Thoracic aorta (tissue), 2 donors: Measurements from ENCODE around the gene SAMD8. TPM values are rescaled to one million over a fixed set of nuclear protein-coding genes. Genes with fewer than 3 reads are reported as not detected.
A peak's percentile ranks its signal among the peaks of the same experiment; 100 is the strongest.
"Not testable (repeated sequence)": the region's sequence is repeated elsewhere in the genome, so short reads cannot be mapped to it uniquely, and the experiment has no call there.

Experiments used
- ATAC-seq: fragments of 150-250 bp; one replicate; pipeline ENCODE4 v1.8.0; 2017; ENCODE audit warnings: low read depth; ENCODE audit not compliant: insufficient number of reproducible peaks, low FRiP score
- DNase-seq: peaks from one replicate; pipeline ENCODE4 v3.0.0-alpha.2; 2020; ENCODE audit warnings: low spot score
- H3K27ac ChIP-seq, 2 donors: fragments of 200-600 bp; sonication (generic); 1 replicate in 1 of 2; 2 replicates in 1 of 2; pipeline ENCODE4 v1.5.1; 2016; ENCODE audit warnings: mild to moderate bottlenecking in 2 of 2, moderate library complexity in 2 of 2
- H3K27me3 ChIP-seq: fragments of 200-600 bp; sonication (generic); replicated peaks from 2 replicates; pipeline ENCODE4 v1.6.0; 2016; ENCODE audit warnings: mild to moderate bottlenecking; ENCODE audit not compliant: insufficient read depth
- H3K36me3 ChIP-seq: fragments of 200-600 bp; sonication (generic); one replicate; pipeline ENCODE4 v1.5.1; 2016
- H3K4me1 ChIP-seq, 2 donors: fragments of 200-600 bp; sonication (generic); 1 replicate in 1 of 2; 2 replicates in 1 of 2; pipeline versions ENCODE4 v1.5.1 to v1.6.0; 2016; ENCODE audit warnings: low read depth in 2 of 2, mild to moderate bottlenecking in 1 of 2; ENCODE audit not compliant: control insufficient read depth in 1 of 2
- H3K4me3 ChIP-seq: fragments of 200-600 bp; sonication (generic); 2 replicates; pipeline ENCODE4 v1.5.1; 2016; ENCODE audit warnings: mild to moderate bottlenecking
- H3K9me3 ChIP-seq: fragments of 200-600 bp; sonication (generic); 2 replicates; pipeline ENCODE4 v1.5.1; 2016
- total RNA-seq, 2 donors: library from RNA; depleted of rRNA; stranded (reverse); fragments of >200 nt; gene quantifications; one replicate each; pipeline versions ENCODE4 v1.1.0 to v1.2.3, GENCODE V29; 2016
- TF ChIP-seq, protein P1 (sequence below): fragments of 200-600 bp; sonication (generic); IDR thresholded peaks from one replicate; pipeline ENCODE4 v1.5.1; 2019; ENCODE audit warnings: antibody characterized with exemption

The SAMD8 gene
- total RNA-seq, 2 donors from 2014 or later: 22.7 to 51.5 TPM

DNA sequence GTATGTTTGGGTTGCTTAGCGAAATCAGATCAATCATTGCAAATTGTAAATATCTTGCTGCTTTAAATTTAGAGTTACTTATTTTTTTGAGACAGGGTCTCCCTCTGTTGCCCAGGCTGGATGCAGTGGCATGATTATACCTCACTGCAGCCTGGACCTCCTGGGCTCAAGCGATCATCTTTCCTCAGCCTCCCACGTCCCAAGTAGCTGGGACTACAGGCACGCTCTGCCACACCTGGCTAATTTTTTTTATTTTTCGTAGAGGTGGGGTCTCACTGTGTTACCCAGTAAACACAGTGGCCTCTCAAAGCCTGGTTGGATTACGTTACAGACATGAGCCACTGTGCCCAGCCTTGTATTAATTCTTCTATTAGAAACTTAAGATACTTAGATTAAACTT is 100.9 kb downstream of the SAMD8 start:
- peak overlapping the region in 1 of 2 donors; percentile 15 for H3K27ac ChIP-seq
- H3K9me3 ChIP-seq: no peaks in the 10 kb centered on the region
- H3K36me3 ChIP-seq: peaks cover 24% of the 10 kb centered on the region
- DNase-seq (no peak), ATAC-seq (no peak)
- TF ChIP-seq, protein P1, sequence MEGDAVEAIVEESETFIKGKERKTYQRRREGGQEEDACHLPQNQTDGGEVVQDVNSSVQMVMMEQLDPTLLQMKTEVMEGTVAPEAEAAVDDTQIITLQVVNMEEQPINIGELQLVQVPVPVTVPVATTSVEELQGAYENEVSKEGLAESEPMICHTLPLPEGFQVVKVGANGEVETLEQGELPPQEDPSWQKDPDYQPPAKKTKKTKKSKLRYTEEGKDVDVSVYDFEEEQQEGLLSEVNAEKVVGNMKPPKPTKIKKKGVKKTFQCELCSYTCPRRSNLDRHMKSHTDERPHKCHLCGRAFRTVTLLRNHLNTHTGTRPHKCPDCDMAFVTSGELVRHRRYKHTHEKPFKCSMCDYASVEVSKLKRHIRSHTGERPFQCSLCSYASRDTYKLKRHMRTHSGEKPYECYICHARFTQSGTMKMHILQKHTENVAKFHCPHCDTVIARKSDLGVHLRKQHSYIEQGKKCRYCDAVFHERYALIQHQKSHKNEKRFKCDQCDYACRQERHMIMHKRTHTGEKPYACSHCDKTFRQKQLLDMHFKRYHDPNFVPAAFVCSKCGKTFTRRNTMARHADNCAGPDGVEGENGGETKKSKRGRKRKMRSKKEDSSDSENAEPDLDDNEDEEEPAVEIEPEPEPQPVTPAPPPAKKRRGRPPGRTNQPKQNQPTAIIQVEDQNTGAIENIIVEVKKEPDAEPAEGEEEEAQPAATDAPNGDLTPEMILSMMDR: no peak
- H3K27me3 ChIP-seq: no peaks in the 10 kb centered on the region
- peaks cover 14 to 47% of the 10 kb centered on the region in 2 donors for H3K4me1 ChIP-seq
- H3K4me3 ChIP-seq: no peak overlapping the region

DNA sequence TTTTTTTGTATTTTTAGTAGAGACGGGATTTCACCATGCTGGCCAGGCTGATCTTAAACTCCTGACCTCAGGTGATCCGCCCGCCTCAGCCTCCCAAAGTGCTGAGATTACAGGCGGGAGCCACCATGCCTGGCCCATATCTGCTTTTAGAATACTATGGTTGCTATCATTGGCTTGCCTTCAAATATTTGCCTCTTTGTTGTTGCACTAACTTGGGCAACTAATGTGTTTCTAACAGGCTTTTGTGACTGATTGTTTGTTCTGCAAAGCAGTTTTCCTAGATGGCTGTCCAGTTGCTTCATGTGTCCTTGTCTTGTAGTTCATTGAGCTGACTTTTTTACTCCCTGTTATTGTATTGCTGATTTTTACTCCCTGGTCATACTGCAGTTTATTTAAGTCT is 108.8 kb downstream of the SAMD8 start:
- TF ChIP-seq, protein P1: no peak
- ATAC-seq (no peak), DNase-seq (no peak)
- H3K4me1 ChIP-seq: peaks cover 16 to 41% of the 10 kb centered on the region in 2 donors
- no peaks in the 10 kb centered on the region for H3K27me3 ChIP-seq
- no peaks in the 10 kb centered on the region for H3K9me3 ChIP-seq
- peak overlapping the region in 1 of 2 donors; percentile 37 for H3K27ac ChIP-seq
- peaks cover 71% of the 10 kb centered on the region for H3K36me3 ChIP-seq
- H3K4me3 ChIP-seq: no peak overlapping the region

DNA sequence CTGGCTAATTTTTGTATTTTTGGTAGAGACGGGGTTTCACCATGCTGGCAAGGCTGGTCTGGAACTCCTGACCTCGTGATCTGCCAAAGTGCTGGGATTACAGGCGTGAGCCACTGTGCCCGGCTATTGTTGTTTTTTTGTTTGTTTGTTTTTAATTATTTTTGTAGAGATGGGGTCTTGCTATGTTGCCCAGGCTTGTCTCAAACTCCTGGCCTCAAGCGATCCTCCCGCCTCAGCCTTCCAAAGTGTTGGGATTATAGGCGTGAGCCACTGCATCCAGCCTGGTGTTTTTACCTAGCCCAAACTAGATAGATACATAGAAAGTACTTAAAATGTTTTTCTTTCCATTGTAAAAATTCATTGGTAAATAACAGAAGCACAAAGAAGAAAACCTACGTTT is 110.0 kb downstream of the SAMD8 start:
- not testable (repeated sequence) for ATAC-seq, DNase-seq, H3K27me3 ChIP-seq, H3K4me3 ChIP-seq, H3K27ac ChIP-seq, H3K9me3 ChIP-seq
- Histone ChIP-seq H3K36me3 (peaks cover 61% of the 10 kb centered on the region), H3K4me1 (peaks cover 18 to 41% of the 10 kb centered on the region in 2 donors)

DNA sequence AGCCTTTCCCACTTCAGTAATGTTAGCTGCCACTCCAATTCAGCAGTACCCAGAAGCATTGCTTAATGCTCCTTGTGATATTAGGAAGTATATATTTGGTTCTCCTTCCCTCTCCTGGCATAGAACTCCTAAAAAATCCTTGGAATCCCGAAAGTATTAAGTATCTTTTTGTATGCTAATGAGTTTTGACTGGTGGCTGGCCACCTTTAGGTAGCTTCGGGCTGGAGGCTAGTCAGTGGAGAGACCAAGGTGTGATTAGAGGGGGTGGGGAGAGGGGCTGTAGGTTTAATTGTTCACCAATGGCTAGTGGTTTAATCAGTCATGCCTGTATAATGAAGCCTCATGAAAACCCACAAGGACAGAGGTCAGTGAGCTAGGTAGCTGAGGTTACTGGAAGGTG is 112.1 kb downstream of the SAMD8 start:
- Histone ChIP-seq H3K4me3 (no peak overlapping the region), H3K36me3 (peaks cover 42% of the 10 kb centered on the region), H3K4me1 (peaks cover 25 to 51% of the 10 kb centered on the region in 2 donors), H3K9me3 (no peaks in the 10 kb centered on the region), H3K27me3 (no peaks in the 10 kb centered on the region), H3K27ac (peak overlapping the region; percentile 80 to 90)
- TF ChIP-seq, protein P1: no peak
- DNase-seq (no peak), ATAC-seq (no peak)

DNA sequence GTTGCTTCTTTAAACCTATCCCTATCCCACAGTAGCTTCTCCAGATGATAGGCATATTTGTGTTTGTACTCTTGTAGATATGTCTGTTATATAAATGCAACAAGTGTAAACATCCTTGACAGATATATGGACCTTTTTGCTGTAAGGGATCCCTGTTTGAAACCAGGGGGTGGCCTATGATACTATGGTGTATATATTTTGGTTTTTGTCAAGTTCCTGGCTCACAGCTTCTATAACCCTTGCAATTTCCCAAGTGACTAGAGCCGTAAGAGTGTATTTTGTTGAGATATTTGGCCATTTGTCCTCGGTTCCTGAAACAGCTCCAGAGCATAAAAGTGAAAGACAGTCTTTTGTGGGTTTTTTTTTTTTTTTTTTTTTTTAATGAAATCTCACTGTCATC is 114.6 kb downstream of the SAMD8 start:
- Histone ChIP-seq H3K9me3 (no peaks in the 10 kb centered on the region), H3K36me3 (peaks cover 25% of the 10 kb centered on the region), H3K27me3 (no peaks in the 10 kb centered on the region), H3K27ac (peak overlapping the region; percentile 80 to 90), H3K4me1 (peaks cover 32 to 66% of the 10 kb centered on the region in 2 donors), H3K4me3 (peak overlapping the region; percentile 46)
- ATAC-seq: no peak
- TF ChIP-seq, protein P1: no peak
- no peak for DNase-seq

DNA sequence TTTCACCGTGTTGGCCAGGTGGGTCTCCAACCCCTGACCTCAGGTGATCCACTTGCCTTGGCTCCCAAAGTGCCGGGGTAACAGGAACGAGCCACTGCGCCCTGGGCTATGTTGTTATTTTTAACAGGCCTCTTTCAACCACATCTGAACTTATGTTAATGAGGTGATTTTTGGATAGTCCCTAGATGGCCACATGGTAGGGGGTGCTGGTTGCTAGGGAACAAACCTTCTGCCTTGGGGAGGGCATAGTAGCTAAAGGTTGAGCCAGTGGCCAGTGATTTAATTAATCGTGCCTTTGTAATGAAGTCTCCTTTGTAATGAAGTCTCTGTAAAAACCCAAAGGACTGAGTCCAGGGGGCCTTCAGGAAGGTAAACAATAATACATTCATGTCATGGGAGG is 115.2 kb downstream of the SAMD8 start:
- TF ChIP-seq, protein P1: no peak
- Histone ChIP-seq H3K27ac (peak overlapping the region; percentile 80 to 90), H3K4me1 (peaks cover 32 to 66% of the 10 kb centered on the region in 2 donors), H3K9me3 (no peaks in the 10 kb centered on the region), H3K36me3 (peaks cover 31% of the 10 kb centered on the region), H3K4me3 (peak overlapping the region; percentile 46), H3K27me3 (no peaks in the 10 kb centered on the region)
- ATAC-seq (no peak), DNase-seq (no peak)
